ENCODE measurements around the gene MAG. TPM values are rescaled to one million over a fixed set of nuclear protein-coding genes. Genes with fewer than 3 reads are reported as not detected.

The MAG gene
- polyA plus RNA-seq, 4 donors: 0.07 TPM; not detected in 3

- DNase-seq (no peak), FAIRE-seq (no peak)
- no peak overlapping the region for H3K27ac ChIP-seq (ENCODE audit: low read depth in 1 of 3, low read length in 2 of 3)
- no peaks in the 10 kb centered on the region for H3K4me1 ChIP-seq (ENCODE audit: control insufficient read depth in 3 of 3, insufficient read depth in 2 of 3, low read depth in 1 of 3, low read length in 2 of 3)
- H3K4me3 ChIP-seq (ENCODE audit: low read depth in 1 of 3, low read length in 3 of 3): no peak overlapping the region
- no peaks in the 10 kb centered on the region for H3K36me3 ChIP-seq (ENCODE audit: control insufficient read depth in 3 of 3, insufficient read depth in 2 of 3, low read depth in 1 of 3, low read length in 3 of 3)
- WGBS, 3 donors: 59 to 73% (median 72%) methylated on average over 16 to 17 of the region's 17 CpGs
- peaks cover 0 to 8% (median 3%) of the 10 kb centered on the region in 3 donors for H3K27me3 ChIP-seq (ENCODE audit: control insufficient read depth in 3 of 3, insufficient read depth in 3 of 3, low read length in 3 of 3)
- H3K9me3 ChIP-seq (ENCODE audit: control insufficient read depth in 2 of 2, insufficient read depth in 1 of 2, low read depth in 1 of 2, low read length in 1 of 2): no peaks in the 10 kb centered on the region
These were observed 52.6 kb downstream of the MAG start for GRCh38 chr19:35344511-35345031.

DNA sequence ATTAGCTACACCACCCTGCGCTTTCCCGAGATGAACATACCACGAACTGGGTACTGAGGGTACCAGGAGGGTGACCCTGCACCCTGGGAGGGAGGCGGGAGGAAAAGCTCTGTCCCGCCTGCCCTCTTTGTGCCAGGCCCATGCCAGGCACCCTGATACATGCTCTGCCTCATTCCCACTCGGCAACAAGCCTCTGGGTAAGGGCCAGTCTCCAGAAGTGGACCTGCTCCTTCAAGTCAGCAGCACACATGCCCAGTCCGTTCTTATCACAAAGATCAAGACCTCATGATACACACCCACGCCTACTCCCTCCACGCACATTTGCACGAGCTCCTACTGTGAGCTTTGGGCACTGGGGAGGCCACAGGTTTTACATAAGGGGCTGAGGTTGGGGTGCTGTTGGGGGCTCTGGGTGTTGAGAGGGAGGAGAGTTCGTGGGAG lies 53.7 kb downstream of the MAG start:
- Histone ChIP-seq H3K4me3 (ENCODE audit: low read depth in 1 of 3, low read length in 3 of 3) (no peak overlapping the region), H3K27ac (ENCODE audit: low read depth in 1 of 3, low read length in 2 of 3) (no peak overlapping the region), H3K9me3 (ENCODE audit: control insufficient read depth in 2 of 2, insufficient read depth in 1 of 2, low read depth in 1 of 2, low read length in 1 of 2) (no peaks in the 10 kb centered on the region), H3K4me1 (ENCODE audit: control insufficient read depth in 3 of 3, insufficient read depth in 2 of 3, low read depth in 1 of 3, low read length in 2 of 3) (no peaks in the 10 kb centered on the region), H3K27me3 (ENCODE audit: control insufficient read depth in 3 of 3, insufficient read depth in 3 of 3, low read length in 3 of 3) (peaks cover 0 to 8% (median 3%) of the 10 kb centered on the region in 3 donors), H3K36me3 (ENCODE audit: control insufficient read depth in 3 of 3, insufficient read depth in 2 of 3, low read depth in 1 of 3, low read length in 3 of 3) (no peaks in the 10 kb centered on the region)
- DNase-seq (no peak), FAIRE-seq (no peak)
- WGBS, 3 donors: 46 to 74% (median 59%) methylated on average over 11 of the region's 11 CpGs

DNA sequence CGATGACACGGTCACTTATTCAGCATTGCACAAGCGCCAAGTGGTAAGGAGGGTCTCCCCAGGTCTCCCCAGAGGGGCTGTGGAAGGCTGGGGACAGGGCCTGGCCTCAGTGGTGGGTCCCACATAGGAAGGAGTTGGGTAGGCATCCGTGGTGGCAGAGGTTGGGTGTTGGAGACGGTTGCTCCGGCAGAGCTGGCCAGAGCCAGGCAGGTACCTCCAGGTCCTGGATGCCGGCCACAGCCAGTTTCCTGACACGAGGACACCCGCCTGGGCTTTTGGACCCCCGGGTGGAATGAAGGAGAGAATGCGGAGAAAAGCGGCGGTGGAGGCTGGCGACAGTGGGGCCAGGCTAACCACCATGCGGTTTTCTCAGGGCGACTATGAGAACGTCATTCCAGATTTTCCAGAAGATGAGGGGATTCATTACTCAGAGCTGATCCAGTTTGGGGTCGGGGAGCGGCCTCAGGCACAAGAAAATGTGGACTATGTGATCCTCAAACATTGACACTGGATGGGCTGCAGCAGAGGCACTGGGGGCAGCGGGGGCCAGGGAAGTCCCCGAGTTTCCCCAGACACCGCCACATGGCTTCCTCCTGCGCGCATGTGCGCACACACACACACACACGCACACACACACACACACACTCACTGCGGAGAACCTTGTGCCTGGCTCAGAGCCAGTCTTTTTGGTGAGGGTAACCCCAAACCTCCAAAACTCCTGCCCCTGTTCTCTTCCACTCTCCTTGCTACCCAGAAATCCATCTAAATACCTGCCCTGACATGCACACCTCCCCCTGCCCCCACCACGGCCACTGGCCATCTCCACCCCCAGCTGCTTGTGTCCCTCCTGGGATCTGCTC lies 54.5 kb downstream of the MAG start:
- Histone ChIP-seq H3K4me3 (ENCODE audit: low read depth in 1 of 3, low read length in 3 of 3) (no peak overlapping the region), H3K9me3 (ENCODE audit: control insufficient read depth in 2 of 2, insufficient read depth in 1 of 2, low read depth in 1 of 2, low read length in 1 of 2) (no peaks in the 10 kb centered on the region), H3K36me3 (ENCODE audit: control insufficient read depth in 3 of 3, insufficient read depth in 2 of 3, low read depth in 1 of 3, low read length in 3 of 3) (no peaks in the 10 kb centered on the region), H3K27ac (ENCODE audit: low read depth in 1 of 3, low read length in 2 of 3) (no peak overlapping the region), H3K4me1 (ENCODE audit: control insufficient read depth in 3 of 3, insufficient read depth in 2 of 3, low read depth in 1 of 3, low read length in 2 of 3) (no peaks in the 10 kb centered on the region), H3K27me3 (ENCODE audit: control insufficient read depth in 3 of 3, insufficient read depth in 3 of 3, low read length in 3 of 3) (peaks cover 0 to 8% (median 3%) of the 10 kb centered on the region in 3 donors)
- DNase-seq: no peak
- 59 to 73% (median 67%) methylated on average over 21 to 28 of the region's 28 CpGs for WGBS, 3 donors
- no peak for FAIRE-seq

GRCh38 chr19:35347171-35347929 lies 55.4 kb downstream of the MAG start, which contains the start of gene FFAR1:
TSS of gene FFAR1 (plus strand) at chr19:35347902. CDS start at chr19:35351552, 3,650 bp downstream.
- Histone ChIP-seq H3K4me3 (ENCODE audit: low read depth in 1 of 3, low read length in 3 of 3) (no peak within 1 kb of the TSS), H3K36me3 (ENCODE audit: control insufficient read depth in 3 of 3, insufficient read depth in 2 of 3, low read depth in 1 of 3, low read length in 3 of 3) (no peaks in the 10 kb centered on the region), H3K27me3 (ENCODE audit: control insufficient read depth in 3 of 3, insufficient read depth in 3 of 3, low read length in 3 of 3) (peaks cover 0 to 8% (median 3%) of the 10 kb centered on the region in 3 donors), H3K9me3 (ENCODE audit: control insufficient read depth in 2 of 2, insufficient read depth in 1 of 2, low read depth in 1 of 2, low read length in 1 of 2) (no peaks in the 10 kb centered on the region), H3K27ac (ENCODE audit: low read depth in 1 of 3, low read length in 2 of 3) (no peak within 1 kb of the TSS), H3K4me1 (ENCODE audit: control insufficient read depth in 3 of 3, insufficient read depth in 2 of 3, low read depth in 1 of 3, low read length in 2 of 3) (no peaks in the 10 kb centered on the region)
- FAIRE-seq (no peak), DNase-seq (no peak)
- 61 to 72% (median 63%) methylated on average over 18 of the region's 18 CpGs for WGBS, 3 donors

GRCh38 chr19:35347930-35348298 lies 56.0 kb downstream of the MAG start:
- no peaks in the 10 kb centered on the region for H3K36me3 ChIP-seq (ENCODE audit: control insufficient read depth in 3 of 3, insufficient read depth in 2 of 3, low read depth in 1 of 3, low read length in 3 of 3)
- H3K27me3 ChIP-seq (ENCODE audit: control insufficient read depth in 3 of 3, insufficient read depth in 3 of 3, low read length in 3 of 3): peaks cover 0 to 8% (median 3%) of the 10 kb centered on the region in 3 donors
- no peak overlapping the region for H3K4me3 ChIP-seq (ENCODE audit: low read depth in 1 of 3, low read length in 3 of 3)
- DNase-seq: no peak
- no peak for FAIRE-seq
- 63 to 75% (median 66%) methylated on average over 7 of the region's 7 CpGs for WGBS, 3 donors
- H3K9me3 ChIP-seq (ENCODE audit: control insufficient read depth in 2 of 2, insufficient read depth in 1 of 2, low read depth in 1 of 2, low read length in 1 of 2): no peaks in the 10 kb centered on the region
- no peak overlapping the region for H3K27ac ChIP-seq (ENCODE audit: low read depth in 1 of 3, low read length in 2 of 3)
- H3K4me1 ChIP-seq (ENCODE audit: control insufficient read depth in 3 of 3, insufficient read depth in 2 of 3, low read depth in 1 of 3, low read length in 2 of 3): no peaks in the 10 kb centered on the region

- H3K4me1 ChIP-seq (ENCODE audit: control insufficient read depth in 3 of 3, insufficient read depth in 2 of 3, low read depth in 1 of 3, low read length in 2 of 3): no peaks in the 10 kb centered on the region
- FAIRE-seq (no peak), DNase-seq (no peak)
- 65 to 80% (median 78%) methylated on average over 18 of the region's 18 CpGs for WGBS, 3 donors
- no peak overlapping the region for H3K27ac ChIP-seq (ENCODE audit: low read depth in 1 of 3, low read length in 2 of 3)
- peaks cover 0 to 8% (median 3%) of the 10 kb centered on the region in 3 donors for H3K27me3 ChIP-seq (ENCODE audit: control insufficient read depth in 3 of 3, insufficient read depth in 3 of 3, low read length in 3 of 3)
- no peaks in the 10 kb centered on the region for H3K36me3 ChIP-seq (ENCODE audit: control insufficient read depth in 3 of 3, insufficient read depth in 2 of 3, low read depth in 1 of 3, low read length in 3 of 3)
- no peaks in the 10 kb centered on the region for H3K9me3 ChIP-seq (ENCODE audit: control insufficient read depth in 2 of 2, insufficient read depth in 1 of 2, low read depth in 1 of 2, low read length in 1 of 2)
- no peak overlapping the region for H3K4me3 ChIP-seq (ENCODE audit: low read depth in 1 of 3, low read length in 3 of 3)
These were observed 57.1 kb downstream of the MAG start for GRCh38 chr19:35348911-35349611.

- 65 to 84% (median 71%) methylated on average over 13 to 17 of the region's 17 CpGs for WGBS, 3 donors
- DNase-seq: no peak
These were observed 57.9 kb downstream of the MAG start for GRCh38 chr19:35349614-35350521.

More at GRCh38 chr19:35349614-35350521, 57.9 kb downstream of the MAG start:
- no peak overlapping the region for H3K27ac ChIP-seq (ENCODE audit: low read depth in 1 of 3, low read length in 2 of 3)
- H3K9me3 ChIP-seq (ENCODE audit: control insufficient read depth in 2 of 2, insufficient read depth in 1 of 2, low read depth in 1 of 2, low read length in 1 of 2): no peaks in the 10 kb centered on the region
- H3K36me3 ChIP-seq (ENCODE audit: control insufficient read depth in 3 of 3, insufficient read depth in 2 of 3, low read depth in 1 of 3, low read length in 3 of 3): no peaks in the 10 kb centered on the region
- no peak for FAIRE-seq
- H3K27me3 ChIP-seq (ENCODE audit: control insufficient read depth in 3 of 3, insufficient read depth in 3 of 3, low read length in 3 of 3): peaks cover 0 to 8% (median 3%) of the 10 kb centered on the region in 3 donors
- H3K4me1 ChIP-seq (ENCODE audit: control insufficient read depth in 3 of 3, insufficient read depth in 2 of 3, low read depth in 1 of 3, low read length in 2 of 3): no peaks in the 10 kb centered on the region
- H3K4me3 ChIP-seq (ENCODE audit: low read depth in 1 of 3, low read length in 3 of 3): no peak overlapping the region
